T-helper 2 cell treated with Interferon-gamma antibody and Interleukin-4, amounts not matched to agents 100 ng/mL and 5 ng/mL, for 36 hours (primary cell): ENCODE measurements around the gene OPA1. TPM values are rescaled to one million over a fixed set of nuclear protein-coding genes. Genes with fewer than 3 reads are reported as not detected.
"Not testable (repeated sequence)": the region's sequence is repeated elsewhere in the genome, so short reads cannot be mapped to it uniquely, and the experiment has no call there.

Source experiments
- intact Hi-C: fragments of 100-400 bp; cut with micrococcal nuclease; formaldehyde crosslinking; loops from one replicate; pipeline ENCODE4 v1.15.1; 2023
- total RNA-seq: library from RNA; stranded (reverse); gene quantifications from 2 replicates; pipeline ENCODE4 v1.2.3, GENCODE V29; 2022

The OPA1 gene
- total RNA-seq, 1 donor from 2014 or later: 64.5 TPM

DNA sequence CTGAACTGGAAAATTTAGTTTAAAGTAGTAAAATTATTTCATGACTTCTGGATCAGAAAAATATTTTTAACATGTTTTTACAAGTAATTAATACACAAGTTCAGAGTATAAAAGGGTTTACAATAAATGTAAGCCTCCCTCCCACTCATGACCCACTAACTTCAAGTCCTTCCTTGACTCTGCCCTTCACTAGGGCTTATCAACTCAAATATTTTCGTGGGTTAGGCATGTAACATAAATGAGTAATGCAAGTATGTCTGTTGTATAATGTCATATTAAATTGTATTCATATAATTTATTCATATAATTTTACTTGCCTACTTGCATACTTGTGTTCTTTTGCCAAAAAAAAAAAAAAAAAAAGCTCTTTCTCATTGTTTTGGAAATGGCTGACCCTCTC, 3.4 kb upstream of the OPA1 start:
- intact Hi-C loops: loop anchor here (5.0 to 10.0 kb wide), 3 partner anchors 548 to 718 kb away; partner anchors contain the start of gene HES1

DNA sequence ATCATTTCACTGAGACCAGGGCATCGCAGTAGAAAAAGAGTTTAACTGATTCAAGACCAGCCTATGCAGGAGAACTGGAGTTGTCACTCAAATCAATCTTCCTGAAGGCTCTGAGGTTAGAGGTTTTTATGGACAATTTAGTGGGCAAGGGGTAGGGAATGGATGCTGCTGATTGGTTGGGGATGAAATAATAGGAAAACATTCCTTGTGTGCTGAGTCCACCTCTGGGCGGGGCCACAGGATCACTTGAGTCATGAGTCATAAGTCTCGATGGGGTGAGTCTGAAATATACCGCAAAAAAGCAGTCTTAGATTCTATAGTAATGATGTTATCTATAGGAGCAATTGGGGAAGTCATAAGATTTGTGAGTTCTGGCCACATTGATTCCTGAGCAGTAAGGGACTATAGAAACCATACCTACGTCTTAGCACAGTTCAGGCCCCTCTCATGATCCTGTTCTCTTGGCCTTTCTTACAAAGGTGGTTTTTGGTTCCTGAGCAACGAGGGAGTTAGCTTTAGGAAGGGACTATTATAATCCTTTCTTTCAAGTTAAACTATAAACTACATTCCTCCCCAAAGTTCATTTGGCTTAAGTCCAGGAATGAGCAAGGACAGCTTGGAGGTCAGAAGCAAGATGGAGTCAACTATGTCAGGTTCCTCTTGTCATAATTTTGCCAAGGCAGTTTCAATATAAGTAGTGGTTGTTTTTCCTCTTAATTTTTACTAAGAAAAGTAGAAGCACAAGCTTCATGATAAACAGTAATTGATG, 2.7 kb upstream of the OPA1 start:
- intact Hi-C loops: loop anchor here (5.0 to 10.0 kb wide), 3 partner anchors 547 to 717 kb away; partner anchors contain the start of gene HES1

DNA sequence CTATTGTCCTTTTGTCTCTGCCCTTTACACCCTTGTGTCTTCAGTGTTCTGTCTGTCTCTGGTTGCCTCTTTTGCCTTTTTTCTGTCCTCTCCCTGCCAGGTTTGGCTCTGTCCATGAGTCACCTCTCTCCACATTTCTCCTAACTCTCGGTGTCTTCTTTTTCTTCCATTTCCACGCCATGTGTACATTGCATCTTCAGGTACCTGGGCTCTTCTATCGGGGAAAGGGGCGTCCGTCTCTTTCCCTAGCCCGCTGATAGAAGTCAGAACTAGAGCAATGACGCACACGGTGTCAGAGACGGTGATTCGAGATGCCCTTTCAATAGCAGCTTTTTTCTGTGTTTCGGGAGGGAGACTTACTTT, 641 bp downstream of the OPA1 start:
- intact Hi-C loops: loop anchor here (1.0 to 10.0 kb wide), 5 partner anchors 12 to 991 kb away; partner anchors contain the start of gene HES1

DNA sequence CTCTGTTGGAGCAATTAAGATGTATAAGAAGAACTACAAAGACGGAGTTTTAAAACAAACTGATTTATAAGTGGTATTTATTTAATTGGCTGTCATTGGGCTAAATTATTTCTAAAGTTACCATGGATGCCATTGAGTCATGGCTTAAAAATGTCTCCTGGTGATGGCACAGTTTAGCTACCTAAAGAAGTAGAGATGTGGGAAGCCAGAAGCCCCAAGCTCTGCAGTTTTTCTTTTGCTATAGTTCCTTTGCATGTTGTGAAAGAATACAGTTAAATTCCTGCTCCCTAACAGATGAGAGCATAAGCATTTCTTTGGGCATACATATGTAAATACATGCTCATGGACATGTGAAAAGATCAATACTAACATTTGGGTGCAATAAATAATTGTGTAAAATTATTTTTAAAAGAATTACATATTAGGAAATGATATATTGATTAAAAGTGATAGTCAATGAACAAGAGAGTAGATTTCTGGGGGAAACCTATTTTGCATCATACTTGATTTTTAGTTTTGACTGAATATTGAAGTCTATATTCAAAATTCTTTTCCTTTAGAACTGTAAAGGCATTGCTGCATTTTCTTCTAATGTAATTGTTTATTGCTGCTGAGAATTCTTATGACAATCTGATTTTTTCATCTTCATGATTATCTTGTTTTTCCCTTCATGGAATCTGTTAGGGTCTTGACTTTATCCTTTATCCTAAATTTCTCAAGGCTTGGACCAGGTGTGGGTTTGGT, 2.1 kb downstream of the OPA1 start:
- intact Hi-C loops: loop anchor here (5.0 to 10.0 kb wide), 3 partner anchors 542 to 712 kb away; partner anchors contain the start of gene HES1

DNA sequence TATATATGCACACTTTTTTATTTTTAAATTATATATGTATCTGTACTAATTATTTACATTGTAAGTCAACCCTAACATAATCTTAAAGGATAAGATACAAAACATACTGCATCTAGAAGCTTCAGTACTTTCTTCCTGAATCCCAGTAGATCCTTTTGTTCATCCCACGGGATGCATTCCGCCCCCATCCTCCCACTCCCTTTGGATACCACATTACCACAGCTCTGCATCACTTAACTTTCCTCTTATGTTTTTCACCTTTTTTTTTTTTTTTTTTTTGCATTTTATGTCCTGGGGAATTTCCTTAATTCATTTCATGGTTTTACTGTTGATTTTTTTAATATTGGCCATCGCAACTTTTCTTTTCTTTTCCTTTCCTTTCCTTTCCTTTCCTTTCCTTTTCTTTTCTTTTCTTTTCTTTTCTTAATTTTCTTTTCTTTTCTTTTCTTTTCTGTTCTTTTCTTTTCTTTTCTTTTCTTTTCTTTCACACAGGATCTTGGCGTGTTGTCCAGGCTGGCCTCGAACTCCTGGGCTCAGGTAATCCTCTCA, 3.0 kb downstream of the OPA1 start:
- intact Hi-C loops: loop anchor here (10.0 kb wide), 1 partner anchor 701 kb away; no protein-coding TSS in a partner anchor

DNA sequence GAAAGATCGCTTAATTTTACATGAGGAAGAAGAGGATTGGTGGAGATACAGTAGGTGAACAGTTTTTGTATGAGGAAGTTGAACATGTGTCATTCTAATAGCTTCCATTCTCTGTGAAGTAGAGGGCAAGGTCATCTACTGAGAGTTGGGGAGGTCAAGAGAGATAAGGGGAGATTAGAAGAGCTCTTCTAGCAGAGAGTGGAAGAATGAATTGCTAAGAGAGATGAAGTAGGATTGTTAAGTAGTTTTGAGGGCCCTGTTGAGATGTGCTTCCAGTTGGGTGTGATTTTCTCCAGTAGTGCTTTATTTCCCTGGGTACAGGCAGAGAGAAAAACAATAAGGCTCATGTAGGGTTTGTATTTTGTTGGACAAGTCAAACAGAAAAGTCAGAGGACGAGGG, 5.2 kb downstream of the OPA1 start:
- intact Hi-C loops: loop anchor here (10.0 kb wide), 1 partner anchor 703 kb away; no protein-coding TSS in a partner anchor

DNA sequence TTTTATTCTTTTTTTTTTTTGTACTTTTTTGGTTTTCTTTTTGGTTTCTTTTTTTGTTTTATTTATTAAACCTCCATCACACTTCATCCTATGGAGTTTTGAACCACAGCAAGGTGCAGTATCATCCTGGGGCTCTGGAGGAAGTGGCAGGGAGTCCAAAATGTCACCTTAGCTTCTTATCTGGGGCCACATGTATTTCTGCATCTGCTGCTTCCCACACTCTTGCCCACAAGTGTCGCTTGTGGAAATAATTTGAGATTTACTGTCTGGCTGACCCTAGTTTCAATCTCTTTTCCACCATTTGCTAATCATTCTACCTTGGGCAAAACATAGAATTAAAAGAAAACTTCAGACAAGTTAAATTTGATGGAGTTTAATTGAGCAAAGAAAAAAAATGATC, 6.4 kb downstream of the OPA1 start:
- intact Hi-C loops: loop anchor here (10.0 kb wide), 1 partner anchor 705 kb away; no protein-coding TSS in a partner anchor

DNA sequence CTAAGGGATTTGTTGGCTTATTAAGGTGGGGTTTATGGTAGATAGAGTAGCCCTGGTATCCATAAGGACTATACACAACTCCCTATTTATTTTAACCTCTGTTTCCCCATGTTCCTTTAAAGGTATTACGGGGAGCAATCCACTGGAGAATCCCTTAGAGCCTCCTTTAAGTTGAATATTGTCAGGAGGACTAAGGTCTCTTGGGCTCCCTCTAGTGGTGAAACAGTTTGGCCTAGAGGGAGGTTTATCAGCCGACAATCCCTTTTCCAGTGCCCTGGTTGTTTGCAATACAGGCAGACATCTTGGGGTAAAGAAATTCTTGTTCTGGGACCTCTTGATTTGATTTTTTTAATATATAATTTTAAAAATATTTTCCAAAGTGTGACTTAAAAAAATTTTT, 12.9 kb downstream of the OPA1 start:
- intact Hi-C loops: loop anchor here (1.0 kb wide), 1 partner anchor 13 kb away; the partner anchor contains the start of gene OPA1

DNA sequence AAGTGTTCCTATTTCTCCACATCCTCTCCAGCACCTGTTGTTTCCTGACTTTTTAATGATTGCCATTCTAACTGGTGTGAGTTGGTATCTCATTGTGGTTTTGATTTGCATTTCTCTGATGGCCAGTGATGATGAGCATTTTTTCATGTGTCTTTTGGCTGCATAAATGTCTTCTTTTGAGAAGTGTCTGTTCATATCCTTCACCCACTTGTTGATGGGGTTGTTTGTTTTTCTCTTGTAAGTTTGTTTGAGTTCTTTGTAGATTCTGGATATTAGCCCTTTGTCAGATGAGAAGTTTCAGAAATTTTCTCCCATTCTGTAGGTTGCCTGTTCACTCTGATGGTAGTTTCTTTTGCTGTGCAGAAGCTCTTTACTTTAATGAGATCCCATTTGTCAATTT, 13.9 kb downstream of the OPA1 start:
- intact Hi-C loops: not testable (repeated sequence)

DNA sequence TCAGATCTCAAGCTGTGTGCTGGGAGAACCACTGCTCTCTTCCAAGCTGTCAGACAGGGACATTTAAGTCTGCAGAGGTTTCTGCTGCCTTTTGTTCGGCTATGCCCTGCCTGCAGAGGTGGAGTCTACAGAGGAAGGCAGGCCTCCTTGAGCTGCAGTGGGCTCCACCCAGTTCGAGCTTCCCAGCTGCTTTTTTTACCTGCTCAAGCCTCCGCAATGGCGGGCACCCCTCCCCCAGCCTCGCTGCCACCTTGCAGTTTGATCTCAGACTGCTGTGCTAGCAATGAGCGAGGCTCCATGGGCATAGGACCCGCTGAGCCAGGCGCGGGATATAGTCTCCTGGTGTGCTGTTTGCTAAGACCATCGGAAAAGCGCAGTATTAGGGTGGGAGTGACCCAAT, 17.5 kb downstream of the OPA1 start:
- intact Hi-C loops: not testable (repeated sequence)

DNA sequence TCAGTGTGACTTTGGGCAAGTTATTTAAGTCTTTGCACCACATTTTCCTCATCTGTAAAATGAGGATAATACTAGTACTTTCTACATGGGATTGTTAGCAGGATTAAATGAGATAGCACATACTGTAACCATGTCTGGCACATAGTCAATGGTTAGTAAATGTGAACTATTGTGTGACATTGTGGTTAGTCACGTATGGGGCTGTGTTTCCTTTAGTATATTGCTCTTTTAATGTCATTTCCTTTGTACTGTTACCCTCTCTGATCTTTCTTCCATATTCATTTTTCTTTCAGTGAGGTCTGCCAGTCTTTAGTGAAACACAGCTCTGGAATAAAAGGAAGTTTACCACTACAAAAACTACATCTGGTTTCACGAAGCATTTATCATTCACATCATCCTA, 21.4 kb downstream of the OPA1 start:
- intact Hi-C loops: no loop called here

DNA sequence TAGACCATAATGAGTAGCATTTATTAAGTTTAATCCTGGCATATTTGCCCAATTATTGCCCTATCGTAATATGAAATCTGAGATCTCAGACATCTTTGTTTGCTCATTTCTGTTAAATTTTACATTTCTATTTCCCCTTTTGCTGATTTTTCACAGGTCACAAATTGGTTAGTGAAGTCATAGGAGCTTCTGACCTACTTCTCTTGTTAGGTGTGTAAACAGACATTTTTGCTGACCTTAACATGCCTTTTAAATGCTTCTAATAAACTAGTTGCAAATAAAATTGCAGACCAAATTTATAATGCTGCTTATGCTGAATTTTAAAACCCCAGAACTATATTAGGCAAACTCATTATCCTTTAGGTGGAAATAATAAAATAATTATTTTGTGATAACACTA, 24.6 kb downstream of the OPA1 start:
- intact Hi-C loops: no loop called here

DNA sequence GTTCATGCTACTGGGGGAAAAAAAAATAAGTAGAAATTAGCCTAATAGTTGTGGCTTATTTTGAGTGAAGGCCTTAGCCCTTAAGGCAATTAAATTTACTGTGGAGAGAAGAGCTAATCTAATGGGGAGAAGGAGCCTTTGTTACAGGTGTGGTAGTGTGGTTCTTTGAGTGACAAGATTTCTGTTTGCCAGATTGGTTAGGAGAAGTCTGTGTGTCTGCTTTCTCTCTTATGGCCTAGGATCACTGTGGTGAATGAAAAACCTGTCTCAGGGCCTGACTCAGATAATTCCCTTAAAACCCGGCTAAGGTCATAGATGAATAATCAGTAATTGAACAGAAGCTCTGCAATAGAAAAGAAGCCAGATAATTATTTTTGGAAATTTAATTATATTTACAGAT, 27.0 kb downstream of the OPA1 start:
- intact Hi-C loops: no loop called here

DNA sequence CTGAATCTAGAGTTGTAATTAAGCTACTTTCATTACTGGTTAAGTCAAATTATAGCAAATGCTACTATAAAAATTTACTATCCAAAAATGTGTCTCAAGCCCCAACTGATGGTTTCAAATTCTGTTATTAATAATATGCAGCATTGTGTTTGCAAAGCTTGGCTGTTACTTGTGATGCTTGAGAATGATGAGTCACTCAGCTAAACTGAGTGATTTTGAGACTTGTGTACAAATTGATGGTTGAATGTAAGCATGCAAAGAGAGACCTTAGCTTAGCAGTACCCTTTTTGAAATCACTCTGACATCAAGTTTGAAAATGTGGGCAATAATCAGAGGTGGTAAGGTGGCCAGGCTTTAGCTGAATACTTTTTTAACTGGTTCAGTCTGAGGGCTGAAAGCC, 27.6 kb downstream of the OPA1 start:
- intact Hi-C loops: no loop called here

DNA sequence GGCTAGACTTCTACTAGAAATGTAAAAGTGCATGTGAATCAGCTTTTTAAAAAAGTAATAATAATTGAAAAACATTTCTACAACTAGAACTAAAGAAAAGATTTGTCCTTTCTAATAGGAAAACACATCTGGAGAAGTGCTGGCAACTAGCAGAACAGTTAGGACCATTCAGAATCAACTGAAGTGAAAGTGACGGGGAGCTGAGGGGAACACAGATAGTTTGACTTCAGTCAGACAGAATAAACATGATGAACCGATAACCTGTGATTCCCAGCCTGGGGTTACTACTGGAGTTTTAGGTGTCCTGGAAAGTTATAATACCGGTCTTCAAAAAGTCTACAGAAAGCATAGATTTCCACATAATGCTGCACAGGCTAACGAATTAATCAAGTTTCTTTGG, 28.1 kb downstream of the OPA1 start:
- intact Hi-C loops: no loop called here

DNA sequence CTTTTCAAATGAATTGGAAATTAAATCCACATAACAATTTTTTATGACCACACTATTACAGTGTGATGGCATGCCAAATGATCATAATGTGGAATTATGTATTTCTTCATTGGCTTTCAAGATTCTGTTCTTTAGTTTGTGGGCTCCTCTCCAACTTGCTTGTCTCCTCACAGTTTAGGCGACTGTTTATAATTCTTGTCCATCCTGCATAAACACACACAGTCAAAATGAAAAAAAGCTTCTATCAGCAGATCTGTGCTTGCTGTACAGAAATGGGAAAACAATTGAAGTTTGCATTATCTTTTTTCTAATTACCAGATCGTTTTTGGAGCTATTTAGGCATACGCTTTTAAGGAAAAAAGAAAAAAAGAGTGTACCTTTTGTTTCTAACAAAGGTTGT, 37.0 kb downstream of the OPA1 start:
- intact Hi-C loops: no loop called here

DNA sequence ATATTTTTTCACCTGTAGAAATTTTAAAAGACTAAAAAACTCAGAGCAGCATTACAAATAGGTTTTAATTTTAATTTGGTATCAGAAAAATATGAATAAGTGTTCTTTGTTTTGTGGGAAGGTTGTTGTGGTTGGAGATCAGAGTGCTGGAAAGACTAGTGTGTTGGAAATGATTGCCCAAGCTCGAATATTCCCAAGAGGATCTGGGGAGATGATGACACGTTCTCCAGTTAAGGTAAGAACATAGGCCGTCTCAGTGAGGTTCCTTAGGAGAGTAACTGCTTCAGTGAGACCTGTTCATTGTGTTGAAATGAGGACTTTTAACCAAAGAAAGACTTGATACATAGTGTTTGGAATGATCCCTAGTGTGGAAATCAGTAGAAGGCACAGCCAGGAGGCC, 44.8 kb downstream of the OPA1 start:
- intact Hi-C loops: no loop called here

DNA sequence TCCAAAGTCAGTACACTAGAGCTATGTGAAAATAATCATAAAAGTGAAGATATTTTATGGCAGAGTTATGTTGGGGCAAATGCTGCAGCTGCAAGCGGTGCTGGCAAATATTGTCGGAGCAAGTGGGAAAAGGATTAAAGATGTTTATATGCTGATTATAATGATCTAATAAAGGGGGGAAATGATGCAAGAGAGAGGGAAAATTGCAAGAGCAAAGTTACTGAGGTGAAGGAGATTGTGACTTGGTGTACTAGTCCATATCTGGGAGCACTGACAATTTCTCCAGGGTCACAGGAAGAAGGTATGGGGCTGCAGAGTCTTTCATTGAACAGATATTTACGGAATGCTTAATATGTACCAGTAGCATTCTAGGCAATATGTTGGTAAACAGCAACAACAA, 45.8 kb downstream of the OPA1 start:
- intact Hi-C loops: no loop called here

DNA sequence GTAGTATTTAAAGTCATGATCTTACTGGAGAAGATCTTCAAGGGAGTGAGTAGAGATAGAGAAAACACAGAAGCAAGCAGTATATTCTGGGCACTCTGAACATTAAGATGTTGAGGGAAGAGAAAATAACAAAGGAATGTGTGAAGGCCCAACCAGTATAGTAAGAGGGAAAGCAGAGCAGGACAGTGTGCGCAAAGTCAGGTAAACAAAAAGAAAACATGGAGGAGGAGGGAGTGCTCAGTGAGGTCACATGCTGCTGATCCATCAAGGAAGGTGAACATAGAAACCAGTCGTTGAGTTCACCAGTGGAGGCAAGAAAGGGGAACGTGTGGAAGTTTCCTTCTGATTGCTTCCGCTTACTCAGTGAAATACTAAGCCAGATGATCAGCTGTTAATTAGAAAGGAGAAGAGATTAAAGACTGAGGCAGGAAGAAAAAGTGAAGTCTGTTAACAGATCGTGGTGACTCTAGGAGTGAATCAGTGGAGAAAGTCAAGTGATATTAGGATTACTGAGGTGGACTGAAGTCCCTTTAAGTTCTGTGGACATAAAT, 47.2 kb downstream of the OPA1 start:
- intact Hi-C loops: no loop called here

DNA sequence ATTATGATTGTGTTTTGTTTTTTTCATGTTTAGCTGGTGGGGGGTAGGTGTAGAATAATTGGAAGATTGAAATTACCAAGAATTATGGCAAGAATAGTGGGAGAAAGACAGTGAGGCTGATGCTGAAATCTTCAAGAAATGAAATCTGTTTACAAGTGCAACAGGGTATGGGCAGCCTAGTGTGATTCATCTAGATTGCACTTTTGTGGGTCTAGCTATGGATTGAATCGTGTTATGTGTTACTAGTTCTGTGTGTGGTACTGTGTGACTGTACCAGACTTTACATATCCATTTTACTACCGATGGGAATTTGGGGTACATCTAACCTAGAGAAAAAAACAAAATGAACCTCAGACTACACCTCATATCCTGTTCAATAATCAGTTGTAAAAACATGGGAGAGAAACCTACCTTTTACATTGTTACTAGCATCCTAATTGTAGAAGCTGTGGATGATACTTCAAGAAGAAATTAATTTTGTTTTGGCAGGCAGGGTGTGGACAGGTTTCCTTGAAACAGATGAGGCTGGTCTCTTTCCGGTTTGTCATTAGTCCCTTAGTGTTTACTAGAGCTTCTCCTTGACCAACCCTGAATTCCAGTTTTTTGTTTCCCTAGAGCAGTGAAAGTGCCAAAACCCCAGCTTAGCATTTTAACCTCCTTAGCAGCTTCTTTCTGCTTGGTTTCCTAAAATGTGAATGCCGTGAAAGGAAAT, 47.9 kb downstream of the OPA1 start:
- intact Hi-C loops: no loop called here

DNA sequence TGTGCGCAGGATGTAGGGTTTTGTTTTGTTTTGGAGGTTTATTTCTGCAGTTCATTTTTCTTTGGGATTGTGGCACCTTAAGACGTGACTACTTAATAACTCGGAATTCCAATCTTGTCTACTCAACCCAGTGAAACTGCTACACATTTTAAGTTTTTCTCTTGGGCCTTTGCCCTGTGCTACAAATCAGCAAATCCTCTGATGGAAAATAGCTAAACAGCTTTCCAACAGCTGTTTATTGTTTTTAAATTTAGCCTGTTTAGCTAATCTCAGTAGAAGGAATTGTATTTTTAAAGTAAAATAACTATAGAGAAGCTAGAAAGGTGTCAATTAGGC, 48.4 kb downstream of the OPA1 start:
- intact Hi-C loops: no loop called here
